Breast epithelium (tissue), 3 donors: ENCODE results near the gene PALM2AKAP2.

Experiments
- CTCF ChIP-seq, 3 donors: fragments of 450-650 bp; IDR thresholded peaks; one replicate each; pipeline ENCODE4 v1.5.1; 2016 to 2017; ENCODE audit warnings: antibody characterized with exemption in 3 of 3, mild to moderate bottlenecking in 3 of 3, moderate library complexity in 3 of 3
- POLR2A ChIP-seq: fragments of 450-650 bp; IDR thresholded peaks from one replicate; pipeline ENCODE4 v1.6.1; 2016; ENCODE audit warnings: antibody characterized with exemption, mild to moderate bottlenecking, moderate library complexity

DNA sequence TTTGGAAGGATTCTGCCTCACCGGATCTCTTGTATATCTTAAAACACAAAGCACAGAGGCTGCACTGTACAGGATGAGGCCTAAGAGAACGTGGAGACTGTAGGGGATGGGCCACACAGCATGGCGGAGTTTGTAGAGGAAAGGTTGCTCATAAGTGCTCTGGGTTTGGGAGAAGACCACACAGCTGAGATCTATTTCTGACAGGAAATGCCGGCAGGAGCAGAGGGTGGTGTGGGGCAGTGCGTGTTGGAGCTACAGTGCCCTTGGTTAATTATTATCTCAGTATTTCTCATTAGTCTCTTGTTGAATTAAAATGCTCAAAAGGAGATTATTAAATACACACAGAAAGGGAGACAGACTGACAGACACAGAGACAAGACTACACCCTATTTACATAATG is 9.6 kb downstream of the PALM2AKAP2 start:
- TF ChIP-seq CTCF (IDR thresholded peaks at IDR 0.05) = no peak
- TF ChIP-seq POLR2A = no peak
